ENCODE measurements around the gene OTOGL. TPM values are rescaled to one million over a fixed set of nuclear protein-coding genes. Genes with fewer than 3 reads are reported as not detected.
A peak's percentile ranks its signal among the peaks of the same experiment; 100 is the strongest.

OTOGL gene
- total RNA-seq, 1 experiment from 2014 or later, result 0.31 TPM

GRCh38 chr12:80400571-80400991, 301.2 kb downstream of the OTOGL start:
- peak; percentile 28 for DNase-seq
- no peak overlapping the region for H3K4me3 ChIP-seq (ENCODE audit: insufficient read depth, low read depth, low read length)
- no peaks in the 10 kb centered on the region for H3K36me3 ChIP-seq (replicated peaks; ENCODE audit: control insufficient read depth, insufficient read depth, low read length)
- no peaks in the 10 kb centered on the region for H3K27me3 ChIP-seq (ENCODE audit: control insufficient read depth, insufficient read depth, low read length)

GRCh38 chr12:80401191-80401590, 301.9 kb downstream of the OTOGL start:
- Histone ChIP-seq H3K36me3 (replicated peaks; ENCODE audit: control insufficient read depth, insufficient read depth, low read length) (no peaks in the 10 kb centered on the region), H3K4me3 (ENCODE audit: insufficient read depth, low read depth, low read length) (no peak overlapping the region), H3K27me3 (ENCODE audit: control insufficient read depth, insufficient read depth, low read length) (no peaks in the 10 kb centered on the region; the same call in 1 of the 2 replicates)
- no peak for DNase-seq

- no peaks in the 10 kb centered on the region; the same call in 1 of the 2 replicates for H3K27me3 ChIP-seq (ENCODE audit: control insufficient read depth, insufficient read depth, low read length)
- H3K36me3 ChIP-seq (replicated peaks; ENCODE audit: control insufficient read depth, insufficient read depth, low read length), result no peaks in the 10 kb centered on the region
- no peak overlapping the region for H3K4me3 ChIP-seq (ENCODE audit: insufficient read depth, low read depth, low read length)
- DNase-seq, result no peak
These were observed 305.3 kb downstream of the OTOGL start for GRCh38 chr12:80404629-80405028.

- no peaks in the 10 kb centered on the region; the same call in 1 of the 2 replicates for H3K27me3 ChIP-seq (ENCODE audit: control insufficient read depth, insufficient read depth, low read length)
- H3K36me3 ChIP-seq (replicated peaks; ENCODE audit: control insufficient read depth, insufficient read depth, low read length), result no peaks in the 10 kb centered on the region
- no peak for DNase-seq
- no peak overlapping the region for H3K4me3 ChIP-seq (ENCODE audit: insufficient read depth, low read depth, low read length)
These were observed 306.9 kb downstream of the OTOGL start for GRCh38 chr12:80406253-80406652.

GRCh38 chr12:80411787-80412186, 312.4 kb downstream of the OTOGL start:
- Histone ChIP-seq H3K27me3 (ENCODE audit: control insufficient read depth, insufficient read depth, low read length) (no peaks in the 10 kb centered on the region), H3K36me3 (replicated peaks; ENCODE audit: control insufficient read depth, insufficient read depth, low read length) (no peaks in the 10 kb centered on the region), H3K4me3 (ENCODE audit: insufficient read depth, low read depth, low read length) (no peak overlapping the region)
- DNase-seq, result no peak

GRCh38 chr12:80412343-80412953, 313.1 kb downstream of the OTOGL start:
- no peak overlapping the region for H3K4me3 ChIP-seq (ENCODE audit: insufficient read depth, low read depth, low read length)
- H3K36me3 ChIP-seq (replicated peaks; ENCODE audit: control insufficient read depth, insufficient read depth, low read length), result no peaks in the 10 kb centered on the region
- no peaks in the 10 kb centered on the region for H3K27me3 ChIP-seq (ENCODE audit: control insufficient read depth, insufficient read depth, low read length)
- DNase-seq, result peak; percentile 17

- no peak for DNase-seq
- no peaks in the 10 kb centered on the region for H3K27me3 ChIP-seq (ENCODE audit: control insufficient read depth, insufficient read depth, low read length)
- H3K36me3 ChIP-seq (replicated peaks; ENCODE audit: control insufficient read depth, insufficient read depth, low read length), result no peaks in the 10 kb centered on the region
- no peak overlapping the region for H3K4me3 ChIP-seq (ENCODE audit: insufficient read depth, low read depth, low read length)
These were observed 314.1 kb downstream of the OTOGL start for GRCh38 chr12:80413462-80413861.

GRCh38 chr12:80415466-80415865, 316.1 kb downstream of the OTOGL start:
- no peak overlapping the region for H3K4me3 ChIP-seq (ENCODE audit: insufficient read depth, low read depth, low read length)
- no peak for DNase-seq
- H3K36me3 ChIP-seq (replicated peaks; ENCODE audit: control insufficient read depth, insufficient read depth, low read length), result no peaks in the 10 kb centered on the region
- H3K27me3 ChIP-seq (ENCODE audit: control insufficient read depth, insufficient read depth, low read length), result no peaks in the 10 kb centered on the region

GRCh38 chr12:80419644-80420043, 320.3 kb downstream of the OTOGL start:
- DNase-seq, result no peak
- no peaks in the 10 kb centered on the region for H3K36me3 ChIP-seq (replicated peaks; ENCODE audit: control insufficient read depth, insufficient read depth, low read length)
- no peak overlapping the region for H3K4me3 ChIP-seq (ENCODE audit: insufficient read depth, low read depth, low read length)
- no peaks in the 10 kb centered on the region for H3K27me3 ChIP-seq (ENCODE audit: control insufficient read depth, insufficient read depth, low read length)

- no peaks in the 10 kb centered on the region for H3K36me3 ChIP-seq (replicated peaks; ENCODE audit: control insufficient read depth, insufficient read depth, low read length)
- H3K4me3 ChIP-seq (ENCODE audit: insufficient read depth, low read depth, low read length), result no peak overlapping the region
- DNase-seq, result no peak
- H3K27me3 ChIP-seq (ENCODE audit: control insufficient read depth, insufficient read depth, low read length), result no peaks in the 10 kb centered on the region
These were observed 320.7 kb downstream of the OTOGL start for GRCh38 chr12:80420075-80420474.

GRCh38 chr12:80422550-80422949, 323.2 kb downstream of the OTOGL start:
- H3K36me3 ChIP-seq (replicated peaks; ENCODE audit: control insufficient read depth, insufficient read depth, low read length), result no peaks in the 10 kb centered on the region
- no peak for DNase-seq

More at GRCh38 chr12:80422550-80422949, 323.2 kb downstream of the OTOGL start:
- Histone ChIP-seq H3K27me3 (ENCODE audit: control insufficient read depth, insufficient read depth, low read length) (no peaks in the 10 kb centered on the region), H3K4me3 (ENCODE audit: insufficient read depth, low read depth, low read length) (no peak overlapping the region)

Other genes with a start within 250 kb of the OTOGL start
- 39.7 and 58.7 TPM in 2 replicates for gene PPP1R12A, start 164.4 kb upstream of the OTOGL start, total RNA-seq (2014; rRNA removed; shearing (Covaris generic))

Data from H7 (cell line).